Measurements from ENCODE around the gene GSC.
"Not testable (repeated sequence)": the region's sequence is repeated elsewhere in the genome, so short reads cannot be mapped to it uniquely, and the experiment has no call there.

GSC gene

DNA sequence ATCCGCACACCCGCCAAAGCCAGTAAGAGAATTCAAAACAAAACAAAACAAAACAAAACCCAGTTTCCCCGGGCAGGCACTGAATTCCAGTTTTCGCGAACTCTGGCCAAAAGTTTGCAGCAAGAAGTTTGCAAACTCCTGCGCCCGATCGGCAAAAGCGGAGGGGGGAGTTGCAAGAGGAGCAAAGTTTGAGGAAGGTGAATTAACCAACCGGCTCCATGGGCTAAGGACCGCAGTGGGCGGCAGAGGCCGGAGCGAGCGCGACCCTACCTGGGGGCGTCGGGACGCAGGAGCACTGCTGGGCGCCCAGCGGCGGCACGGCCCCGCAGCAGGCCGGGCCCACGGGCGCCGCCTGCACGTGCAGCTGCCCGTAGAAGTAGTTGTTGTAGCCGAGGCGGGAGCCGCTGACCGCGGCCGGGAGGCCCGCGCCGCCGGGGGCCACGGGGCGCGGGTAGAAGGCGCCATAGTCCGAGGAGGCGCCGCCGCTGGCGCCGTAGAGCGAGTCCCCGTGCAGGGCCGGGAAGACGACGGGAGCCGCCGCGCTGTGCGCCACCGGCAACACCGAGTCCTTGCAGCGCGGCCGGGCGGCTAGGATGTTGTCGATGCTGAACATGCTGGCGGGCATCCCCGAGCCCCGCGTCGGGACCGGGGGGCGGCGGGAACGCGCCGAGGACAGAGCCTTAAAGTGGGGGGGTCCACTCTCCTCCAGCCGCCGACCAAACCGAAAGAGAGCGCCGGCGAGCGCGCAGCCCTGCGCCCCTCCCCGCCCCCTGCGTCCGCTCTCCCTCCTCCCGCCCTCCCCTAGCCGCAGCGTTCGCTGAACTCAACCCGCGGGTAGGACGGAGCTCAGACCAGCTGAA is at the start of gene GSC:
GSC (minus strand) TSS at position 723 of the 860 bp plus-strand sequence; CDS start at position 625, 98 bp downstream.
- DNase-seq (ENCODE audit: low read depth), result no peak

DNA sequence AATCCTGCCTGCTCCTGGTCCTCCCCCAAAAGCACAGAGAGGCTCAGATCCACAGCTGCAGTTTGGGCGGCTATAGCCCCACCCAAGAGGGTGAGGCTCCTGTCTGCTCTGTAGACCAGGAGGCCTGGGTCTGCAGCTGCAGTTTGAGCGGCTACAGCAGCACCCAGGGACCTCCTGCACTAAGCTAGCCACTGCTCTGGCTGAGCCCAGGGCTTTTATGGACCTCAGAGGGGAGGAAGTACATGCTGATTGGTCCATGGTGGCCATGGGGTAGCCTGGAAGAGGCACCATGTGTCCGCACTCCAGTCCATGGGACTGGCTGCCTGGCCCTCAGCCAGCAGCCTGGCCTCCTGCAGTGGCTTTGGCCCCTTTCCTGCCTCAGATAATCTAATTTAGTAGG is 49.6 kb upstream of the GSC start:
- DNase-seq (ENCODE audit: low read depth), result no peak

DNA sequence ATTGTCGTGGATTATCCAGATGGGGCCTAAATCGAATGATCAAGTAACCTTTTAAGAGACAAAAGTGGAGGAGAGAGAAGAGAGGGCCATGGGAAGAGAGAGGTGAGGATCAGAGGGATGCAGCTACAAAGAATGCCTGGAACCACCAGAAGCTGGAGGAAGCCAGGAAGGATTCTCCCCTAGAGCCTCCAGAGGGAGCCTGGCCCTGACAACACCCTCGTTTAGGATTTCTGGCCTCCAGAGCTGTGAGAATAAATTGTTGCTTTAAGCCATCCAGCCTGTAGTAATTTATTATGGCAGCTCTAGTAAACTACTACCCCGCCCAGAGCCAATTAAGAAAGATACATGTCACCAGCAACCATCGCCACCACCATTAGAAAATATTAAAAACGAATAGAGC is 46.2 kb upstream of the GSC start:
- DNase-seq (ENCODE audit: low read depth), result no peak

DNA sequence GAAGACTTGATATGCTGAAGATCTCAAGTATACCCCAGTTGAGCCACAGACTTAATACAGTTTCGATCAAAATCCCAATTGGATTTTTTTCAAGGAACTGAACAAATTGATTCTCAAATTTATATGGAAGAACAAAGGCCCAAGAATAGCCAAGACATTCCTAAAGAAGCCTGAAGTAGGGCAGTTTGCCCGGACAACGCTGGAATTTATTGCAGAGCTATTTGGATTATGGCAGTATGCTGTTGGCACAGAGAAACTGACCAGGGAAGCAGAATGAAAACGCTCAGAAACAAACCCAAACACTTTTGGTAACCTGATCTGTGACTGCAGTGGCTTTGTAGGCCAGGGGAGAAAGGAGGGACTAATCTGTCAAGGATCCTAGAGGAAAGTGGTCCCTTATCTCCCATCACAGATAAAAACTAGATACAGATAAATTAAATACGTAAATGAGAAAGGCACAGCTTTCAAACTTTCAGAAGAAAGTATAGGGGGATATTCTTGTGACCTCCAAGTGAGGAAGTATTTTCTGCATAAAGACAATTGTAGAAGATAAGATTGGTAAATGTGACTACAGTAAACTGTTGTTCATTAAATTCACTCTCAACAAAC is 35.9 kb upstream of the GSC start:
- DNase-seq (ENCODE audit: low read depth), result no peak

DNA sequence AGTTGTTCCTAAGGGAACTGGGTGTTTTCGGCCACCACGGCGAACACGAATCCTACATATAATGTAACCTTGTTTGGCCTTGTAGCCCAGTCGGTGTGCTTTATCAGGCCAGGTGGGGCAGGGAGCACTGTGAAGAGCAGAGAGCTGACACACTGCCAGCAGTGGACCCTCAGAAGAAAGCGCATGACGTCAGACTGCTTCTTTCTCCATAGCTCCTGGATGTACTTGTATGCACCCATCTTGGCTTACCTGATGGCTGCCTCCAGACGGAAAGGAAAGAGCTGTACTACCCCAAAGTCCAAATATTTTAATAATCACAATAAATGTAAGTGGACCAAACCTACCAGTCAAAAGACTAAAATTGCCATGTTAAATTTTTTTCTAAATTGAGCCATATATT is 31.3 kb upstream of the GSC start:
- no peak for DNase-seq (ENCODE audit: low read depth)

DNA sequence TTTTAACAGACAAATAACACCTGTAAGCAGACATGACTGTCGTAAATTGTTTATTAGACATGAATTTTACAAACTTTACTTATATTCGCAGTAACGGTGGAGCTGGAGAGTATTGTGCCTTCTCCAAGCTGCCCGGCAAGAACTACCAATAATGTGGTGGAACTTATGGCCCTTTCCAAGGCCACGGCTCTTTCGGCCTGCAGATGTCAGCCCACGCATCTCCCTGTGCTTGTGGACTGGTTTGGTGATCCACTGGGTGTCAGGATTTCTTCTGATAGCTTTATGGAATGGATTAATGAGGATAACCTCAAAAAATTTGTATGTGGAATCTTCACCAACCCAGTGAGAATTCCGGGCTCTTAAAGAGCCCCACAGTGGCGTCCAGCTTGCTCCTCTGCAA is 30.9 kb upstream of the GSC start:
- DNase-seq (ENCODE audit: low read depth), result not testable (repeated sequence)

DNA sequence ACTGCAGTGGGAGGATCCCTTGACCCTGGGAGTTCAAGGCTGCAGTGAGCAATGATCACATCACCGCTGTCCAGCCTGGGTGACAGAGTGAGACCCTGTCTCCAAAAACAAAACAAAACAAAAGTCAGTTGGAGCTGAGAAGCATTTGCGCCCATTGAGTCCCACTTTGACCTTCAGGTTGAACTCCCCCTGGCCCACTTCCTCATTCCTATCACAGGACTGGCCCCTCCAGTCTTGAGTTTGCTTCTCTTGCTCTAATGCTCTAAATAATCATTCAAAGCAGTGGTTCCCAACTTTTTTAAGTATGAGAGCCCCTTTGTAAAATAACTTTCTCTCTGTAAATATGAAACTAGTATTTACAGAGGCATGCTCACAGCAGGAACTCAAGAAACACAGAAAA is 28.0 kb upstream of the GSC start:
- DNase-seq (ENCODE audit: low read depth), result no peak

DNA sequence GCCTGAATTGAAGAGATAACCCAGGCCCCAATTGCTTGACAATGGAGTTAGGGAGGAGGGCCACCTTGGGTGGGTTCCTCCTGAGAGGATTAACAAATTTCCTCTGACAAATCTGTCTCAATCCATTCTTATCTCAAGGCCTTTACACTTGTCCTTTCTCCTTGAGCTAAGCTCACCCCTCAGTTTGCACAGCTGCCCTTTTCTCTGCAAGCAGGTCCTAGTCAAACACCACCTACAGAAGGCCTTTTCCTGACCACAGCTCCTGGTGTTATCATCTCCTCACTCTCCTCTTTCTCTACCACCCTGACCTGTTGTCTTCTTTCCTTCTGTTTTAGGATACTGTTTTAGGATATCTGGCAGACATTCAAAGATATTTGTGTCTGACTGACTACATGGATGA is 26.4 kb upstream of the GSC start:
- DNase-seq (ENCODE audit: low read depth), result no peak

DNA sequence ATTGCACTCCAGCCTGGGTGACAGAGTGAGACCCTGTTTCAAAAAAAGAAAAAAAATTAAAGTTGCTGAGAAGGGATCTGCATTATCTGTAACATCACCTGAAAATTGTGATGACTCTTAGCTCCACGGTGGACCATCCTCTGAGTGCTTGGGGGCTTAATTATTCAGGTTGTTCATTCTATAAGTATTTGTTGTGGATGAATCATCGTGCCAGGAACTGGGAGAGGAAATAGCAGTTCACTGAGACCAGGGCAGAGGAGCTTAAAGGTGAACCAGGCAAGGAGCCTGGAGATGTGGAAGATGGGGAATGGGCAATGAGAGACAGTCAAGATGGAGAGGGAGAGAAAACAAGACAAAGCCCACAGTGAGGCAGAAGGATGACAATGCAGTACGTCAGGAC is 25.5 kb upstream of the GSC start:
- DNase-seq (ENCODE audit: low read depth), result no peak

DNA sequence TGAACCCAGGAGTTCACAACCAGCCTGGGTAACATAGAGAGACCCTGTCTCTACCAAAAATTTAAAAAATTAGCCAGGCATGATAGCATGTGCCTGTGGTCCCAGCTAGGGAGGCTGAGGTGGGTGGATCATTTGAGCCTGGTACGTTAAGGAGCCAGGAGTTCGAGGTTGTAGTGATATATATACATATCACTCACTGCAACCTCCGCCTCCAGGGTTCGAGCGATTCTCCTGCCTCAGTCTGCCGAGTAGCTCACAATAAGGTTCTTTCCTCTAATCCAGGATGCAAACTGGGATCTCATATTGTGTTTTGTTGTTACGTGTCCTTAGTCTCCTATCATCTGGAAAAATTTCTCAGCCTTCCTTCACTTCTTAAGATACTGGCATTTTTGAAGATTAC is 24.0 kb upstream of the GSC start:
- DNase-seq (ENCODE audit: low read depth), result no peak

DNA sequence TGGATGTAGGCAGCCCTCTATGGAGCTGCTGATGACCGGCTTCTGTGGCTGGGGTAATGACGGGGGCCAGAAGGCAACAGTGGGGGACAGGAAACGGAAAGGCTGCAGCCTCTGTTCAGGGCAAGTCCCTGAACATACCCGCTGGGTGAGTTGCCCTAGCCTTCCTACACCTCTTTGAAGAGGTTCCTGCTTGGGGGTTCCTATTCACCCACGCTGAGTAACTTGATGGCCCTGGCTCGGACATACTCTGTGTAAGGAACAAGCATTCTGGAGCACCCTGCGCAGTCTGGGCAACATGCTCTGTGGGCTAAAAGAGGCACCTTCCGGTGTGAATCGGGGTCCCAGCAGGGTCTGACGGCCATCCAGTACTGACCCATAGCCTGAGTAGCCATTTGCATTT is 17.7 kb upstream of the GSC start:
- DNase-seq (ENCODE audit: low read depth), result no peak

DNA sequence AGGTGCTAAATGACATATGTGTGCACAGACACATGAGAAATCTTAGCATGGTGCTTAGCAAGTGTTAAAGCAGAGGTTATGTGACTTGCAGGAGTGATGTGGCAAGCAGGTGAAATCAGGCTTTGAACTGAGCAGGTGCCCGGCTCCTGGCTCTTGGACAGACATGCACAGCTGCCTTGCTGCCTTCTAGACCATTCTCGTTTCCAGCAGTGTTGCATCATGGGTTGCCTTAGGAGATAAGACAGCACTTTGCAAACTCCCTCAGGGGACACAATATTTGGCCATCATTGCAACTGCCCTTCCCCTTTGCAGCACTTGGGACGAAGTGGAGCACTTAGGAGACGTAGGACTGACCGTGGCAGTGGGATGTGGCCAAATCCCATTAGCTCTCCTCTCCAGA is 17.2 kb upstream of the GSC start:
- DNase-seq (ENCODE audit: low read depth), result no peak

DNA sequence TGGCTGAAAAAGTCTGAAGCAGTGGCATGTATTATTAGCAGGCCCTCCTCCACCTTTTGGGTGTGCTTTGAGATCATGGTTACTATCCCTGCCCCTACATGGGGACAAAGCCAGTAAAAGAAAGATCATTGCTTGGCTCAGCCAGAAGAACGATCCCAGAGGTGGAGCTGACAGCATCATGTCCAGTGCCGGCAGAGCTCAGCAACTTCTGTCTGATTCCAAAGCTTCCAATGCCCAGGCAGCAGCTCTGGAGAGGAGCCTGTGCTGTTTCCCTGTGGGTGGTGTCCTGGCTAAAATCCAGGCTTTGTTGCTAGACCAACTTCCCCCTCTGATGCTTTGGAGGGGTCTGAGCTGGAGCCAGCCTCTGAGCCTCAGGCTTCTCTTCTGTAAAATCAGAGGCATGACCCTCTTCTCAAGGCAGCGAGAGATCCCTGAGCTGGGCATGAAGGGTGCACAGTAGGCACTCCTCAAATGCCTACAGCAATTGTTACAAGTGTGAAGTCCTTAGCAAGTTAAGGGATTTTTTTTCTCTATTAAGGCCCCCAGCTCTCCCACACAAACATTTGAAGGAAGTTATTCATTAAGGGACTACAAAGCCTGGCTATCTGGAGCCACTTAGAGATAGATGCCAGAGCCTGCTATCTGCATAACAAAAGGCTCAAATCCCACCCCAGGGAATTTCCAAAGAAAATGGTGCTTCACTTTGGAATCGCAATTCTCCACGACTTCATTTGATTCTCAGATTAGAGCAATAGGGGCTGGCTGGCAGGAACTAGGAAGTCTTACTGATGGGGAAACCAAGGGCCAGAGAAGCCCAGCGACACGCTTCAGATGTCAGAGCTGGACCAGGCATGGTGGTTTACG is 10.9 kb upstream of the GSC start:
- DNase-seq (ENCODE audit: low read depth), result no peak

DNA sequence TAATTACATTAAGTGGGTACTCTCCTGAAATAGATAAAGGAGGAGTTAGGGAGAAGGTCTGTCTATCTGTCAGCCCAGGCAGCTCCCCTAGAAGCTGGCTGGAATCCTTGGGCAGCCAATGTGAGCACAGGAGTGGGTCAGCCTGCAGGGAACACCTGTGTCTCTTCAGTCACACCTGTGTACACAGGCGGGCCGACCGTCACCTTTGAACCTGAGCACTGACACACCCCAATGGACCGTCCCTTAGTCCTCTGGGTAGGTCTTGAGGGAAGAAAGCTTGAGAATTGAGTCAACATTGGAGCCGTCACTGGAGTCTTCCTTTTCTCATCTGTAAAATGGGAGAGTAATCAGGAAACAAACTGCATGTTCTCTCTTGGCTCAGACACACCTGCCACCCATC is 9.8 kb upstream of the GSC start:
- DNase-seq (ENCODE audit: low read depth), result no peak

DNA sequence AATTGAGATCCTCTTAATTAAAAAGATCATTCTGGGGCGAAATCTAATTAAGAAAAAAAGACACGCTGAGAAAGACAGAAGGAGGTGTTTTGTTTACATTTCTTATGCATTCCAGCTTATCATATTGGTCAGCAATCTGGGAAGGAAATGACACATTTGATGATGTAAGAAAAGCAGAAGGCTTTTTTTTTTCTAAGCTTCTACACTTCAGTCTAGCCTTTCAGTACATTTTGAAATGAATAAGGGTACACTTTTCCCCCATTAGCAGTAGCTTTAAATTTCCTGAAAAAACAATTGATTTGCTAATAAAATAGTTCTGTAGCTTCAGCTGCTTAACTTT is 5.9 kb upstream of the GSC start:
- DNase-seq (ENCODE audit: low read depth), result no peak

DNA sequence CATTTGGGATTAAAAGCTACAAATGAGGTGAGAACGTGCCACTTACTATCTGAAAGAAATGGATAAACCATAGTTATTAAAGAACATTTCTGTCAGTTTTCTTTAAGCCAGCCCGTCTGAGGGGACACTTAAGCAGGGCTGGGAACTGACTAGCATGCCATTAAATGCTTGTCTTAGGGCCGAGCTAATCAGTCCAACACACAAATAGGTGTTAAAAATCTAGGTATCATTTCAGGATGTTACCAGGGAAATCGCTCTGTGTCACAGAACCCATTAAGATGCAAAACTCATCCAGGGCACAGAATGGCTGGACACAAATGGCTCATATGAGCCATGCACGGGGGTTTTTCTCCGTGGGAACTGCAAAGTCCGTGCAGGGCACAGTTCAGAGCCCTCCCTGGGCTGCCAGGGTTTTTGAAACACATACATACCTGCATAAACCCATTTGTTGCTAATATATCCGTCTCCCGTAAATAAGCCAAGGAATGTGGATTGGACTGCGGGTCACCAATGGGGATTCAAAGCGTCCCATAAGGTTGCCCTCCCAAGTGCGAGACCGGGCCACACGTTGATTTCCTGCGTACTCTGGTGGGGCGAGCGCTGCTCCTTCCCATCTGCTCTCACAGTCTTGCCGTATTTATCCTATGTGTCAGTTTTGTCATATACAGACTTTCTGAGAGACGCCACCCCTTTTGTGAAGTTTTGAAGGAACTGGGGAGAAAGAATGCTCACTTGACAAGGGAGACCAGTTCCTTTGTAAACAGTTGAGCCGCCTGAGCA is 5.4 kb upstream of the GSC start:
- DNase-seq (ENCODE audit: low read depth), result no peak

DNA sequence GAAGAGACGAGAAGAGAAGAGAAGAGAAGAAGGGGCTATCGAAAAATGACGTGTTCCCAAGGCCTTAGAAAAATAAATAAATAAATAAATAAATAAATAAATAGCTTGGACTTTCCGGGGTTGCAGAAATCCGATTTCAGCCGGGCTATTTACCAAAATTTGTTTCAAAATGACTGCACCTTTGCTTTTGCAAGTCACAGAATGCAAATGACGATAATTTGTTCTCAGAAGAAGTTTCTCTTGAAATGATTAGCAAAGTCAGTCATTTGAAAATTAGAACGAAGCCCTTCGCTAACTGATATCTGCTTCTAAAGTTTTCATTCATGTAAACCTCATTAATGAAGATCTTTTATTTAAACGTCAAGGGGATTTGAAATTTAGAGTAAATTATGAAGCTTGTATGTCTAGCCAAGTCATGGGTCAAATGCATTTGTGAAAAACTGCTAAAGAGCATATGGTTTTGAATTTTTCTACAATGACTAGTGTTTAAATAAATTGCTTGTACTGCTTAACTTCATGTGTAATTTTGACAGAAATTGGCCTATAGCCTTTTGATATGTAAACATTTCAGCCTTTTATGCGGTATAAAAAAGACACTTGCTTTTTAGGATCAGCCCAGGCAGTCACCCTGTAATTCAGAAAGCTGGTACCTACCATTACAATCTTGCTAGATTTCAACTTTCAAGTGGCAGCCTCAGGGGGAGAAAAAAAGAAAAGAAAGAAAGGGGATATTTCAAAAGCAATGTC is 4.6 kb upstream of the GSC start:
- no peak for DNase-seq (ENCODE audit: low read depth)

DNA sequence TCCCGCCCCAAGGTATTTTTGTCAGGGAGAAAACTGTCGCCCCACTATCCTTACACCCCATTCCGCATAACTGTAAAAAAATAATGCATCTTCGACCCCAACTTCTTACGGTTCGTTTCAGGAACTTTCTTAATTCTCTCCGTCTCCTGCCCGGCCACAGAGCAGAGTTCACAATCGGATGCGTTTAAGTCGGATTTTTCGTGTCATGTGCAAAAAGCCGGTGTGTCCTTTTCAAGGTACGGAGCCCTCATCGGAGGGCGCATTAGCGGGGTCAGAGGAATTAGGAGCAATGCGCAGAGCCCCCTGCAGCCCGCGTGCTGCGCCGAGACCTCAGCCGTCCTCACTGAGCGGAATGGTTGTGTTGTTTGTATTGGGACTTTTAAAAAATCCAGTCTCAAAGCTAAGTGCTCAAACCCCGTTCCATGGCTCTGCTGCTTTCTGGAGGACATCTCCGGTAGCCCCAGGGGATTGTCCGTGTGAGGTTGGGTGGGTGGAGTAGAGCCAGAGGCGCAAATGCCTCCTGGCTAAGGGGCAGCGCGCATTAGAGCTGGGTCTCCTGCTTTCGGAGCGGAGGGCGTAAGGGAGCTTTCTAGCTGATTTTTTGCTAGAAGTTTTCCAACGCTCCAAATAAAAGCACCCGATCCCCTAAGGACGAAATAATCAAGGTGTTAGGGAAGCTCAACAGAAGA is 3.9 kb upstream of the GSC start:
- no peak for DNase-seq (ENCODE audit: low read depth)

DNA sequence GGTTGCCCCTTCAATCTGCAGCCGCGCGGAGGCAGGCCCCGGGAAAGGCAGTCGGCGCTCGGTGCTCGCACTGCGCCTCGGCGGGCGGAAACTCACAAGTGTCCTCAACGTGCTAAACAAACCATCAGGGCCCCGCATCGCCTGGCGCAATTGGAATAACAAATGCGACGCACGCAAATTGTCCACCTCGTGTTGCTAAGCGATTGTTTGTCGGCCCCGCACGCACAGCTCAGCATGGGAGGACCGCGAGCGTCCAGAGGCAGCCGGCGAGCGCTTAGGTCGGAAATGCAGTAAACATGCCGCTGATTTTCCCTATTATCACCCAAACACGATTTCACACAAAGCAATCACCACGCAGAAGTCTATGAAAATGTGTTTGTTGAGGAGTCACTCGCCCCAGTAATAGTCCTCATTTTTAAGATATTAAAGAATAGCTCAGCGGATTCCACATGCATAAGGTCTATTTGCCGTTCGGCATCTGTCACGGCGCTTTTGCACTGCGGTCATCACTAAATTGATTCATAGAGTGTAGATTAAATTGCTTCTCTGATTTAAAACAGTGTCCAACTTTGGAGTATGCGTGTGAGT is 3.2 kb upstream of the GSC start:
- no peak for DNase-seq (ENCODE audit: low read depth)

DNA sequence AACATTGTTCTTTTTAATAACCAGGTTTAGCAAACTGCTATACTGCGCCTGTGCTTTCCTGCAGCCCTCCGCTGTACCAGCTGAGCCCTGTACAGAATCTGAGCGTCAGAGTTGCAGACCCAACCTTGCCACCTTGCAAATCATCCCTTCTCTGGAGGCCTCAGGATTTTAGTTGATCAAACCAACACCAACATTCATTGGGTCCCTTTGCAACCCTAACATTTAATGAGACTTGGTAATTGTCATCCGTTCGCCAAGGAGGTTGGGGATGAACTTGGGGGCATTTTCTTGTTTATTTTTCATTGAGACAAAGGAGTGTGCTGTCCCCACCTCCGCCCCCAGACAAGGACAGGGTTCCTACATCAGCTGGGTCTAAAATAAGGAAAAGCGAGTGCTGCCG is 2.6 kb upstream of the GSC start:
- no peak for DNase-seq (ENCODE audit: low read depth)

Data from activated T-helper 1 cell treated with Interleukin-2 at 50 U/mL for 16 hours (primary cell).